Measurements from ENCODE around the gene TBC1D22A.

The TBC1D22A gene

DNA sequence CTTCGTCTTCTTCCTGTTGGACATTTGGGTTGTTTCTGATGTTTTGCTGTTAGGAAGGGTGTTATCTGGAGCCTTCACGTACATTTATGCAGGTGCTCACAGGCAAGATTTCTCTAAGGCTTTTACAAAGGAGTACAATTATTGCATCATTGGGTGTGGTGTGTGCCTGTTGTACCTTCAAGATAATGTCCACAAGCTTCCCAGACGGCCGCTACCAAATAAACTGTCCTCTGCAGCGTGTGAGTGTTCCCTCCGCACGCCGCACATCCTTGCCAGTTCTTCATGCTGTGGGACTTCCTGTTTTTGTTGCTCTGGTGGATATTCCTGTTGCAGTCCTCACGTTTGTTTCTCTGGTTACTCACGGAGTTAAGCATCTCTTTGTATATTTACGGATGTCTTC is 133.3 kb downstream of the TBC1D22A start:
- TF ChIP-seq, protein P1, sequence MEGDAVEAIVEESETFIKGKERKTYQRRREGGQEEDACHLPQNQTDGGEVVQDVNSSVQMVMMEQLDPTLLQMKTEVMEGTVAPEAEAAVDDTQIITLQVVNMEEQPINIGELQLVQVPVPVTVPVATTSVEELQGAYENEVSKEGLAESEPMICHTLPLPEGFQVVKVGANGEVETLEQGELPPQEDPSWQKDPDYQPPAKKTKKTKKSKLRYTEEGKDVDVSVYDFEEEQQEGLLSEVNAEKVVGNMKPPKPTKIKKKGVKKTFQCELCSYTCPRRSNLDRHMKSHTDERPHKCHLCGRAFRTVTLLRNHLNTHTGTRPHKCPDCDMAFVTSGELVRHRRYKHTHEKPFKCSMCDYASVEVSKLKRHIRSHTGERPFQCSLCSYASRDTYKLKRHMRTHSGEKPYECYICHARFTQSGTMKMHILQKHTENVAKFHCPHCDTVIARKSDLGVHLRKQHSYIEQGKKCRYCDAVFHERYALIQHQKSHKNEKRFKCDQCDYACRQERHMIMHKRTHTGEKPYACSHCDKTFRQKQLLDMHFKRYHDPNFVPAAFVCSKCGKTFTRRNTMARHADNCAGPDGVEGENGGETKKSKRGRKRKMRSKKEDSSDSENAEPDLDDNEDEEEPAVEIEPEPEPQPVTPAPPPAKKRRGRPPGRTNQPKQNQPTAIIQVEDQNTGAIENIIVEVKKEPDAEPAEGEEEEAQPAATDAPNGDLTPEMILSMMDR (IDR thresholded peaks at IDR 0.05; ENCODE audit: control insufficient read depth, extremely low read depth, insufficient read depth), result no peak
- no peak for DNase-seq (ENCODE audit: low read depth)
- H3K4me3 ChIP-seq (ENCODE audit: low read depth, low read length), result no peak overlapping the region

DNA sequence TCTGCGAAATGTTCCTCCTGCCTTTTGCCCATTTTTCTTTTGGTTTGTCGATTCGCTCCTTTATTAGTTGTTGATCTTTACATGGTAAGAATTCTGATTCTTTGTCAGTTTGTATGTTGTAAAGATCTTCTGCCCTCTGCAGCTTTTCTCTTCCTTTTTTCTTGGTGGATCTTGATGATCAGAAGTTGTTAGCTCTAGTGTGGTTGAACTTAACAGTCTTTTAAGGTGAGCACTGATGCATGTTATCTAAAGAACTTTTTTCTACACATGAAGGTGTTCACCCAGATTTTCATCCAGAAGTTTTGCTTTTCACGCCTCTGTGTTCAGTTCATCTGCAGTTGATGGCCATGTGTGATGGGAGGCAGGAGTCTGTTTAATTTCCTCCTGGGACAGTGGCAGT is 133.7 kb downstream of the TBC1D22A start:
- no peak overlapping the region for H3K4me3 ChIP-seq (ENCODE audit: low read depth, low read length)
- TF ChIP-seq, protein P1 (IDR thresholded peaks at IDR 0.05; ENCODE audit: control insufficient read depth, extremely low read depth, insufficient read depth), result no peak
- no peak for DNase-seq (ENCODE audit: low read depth)

DNA sequence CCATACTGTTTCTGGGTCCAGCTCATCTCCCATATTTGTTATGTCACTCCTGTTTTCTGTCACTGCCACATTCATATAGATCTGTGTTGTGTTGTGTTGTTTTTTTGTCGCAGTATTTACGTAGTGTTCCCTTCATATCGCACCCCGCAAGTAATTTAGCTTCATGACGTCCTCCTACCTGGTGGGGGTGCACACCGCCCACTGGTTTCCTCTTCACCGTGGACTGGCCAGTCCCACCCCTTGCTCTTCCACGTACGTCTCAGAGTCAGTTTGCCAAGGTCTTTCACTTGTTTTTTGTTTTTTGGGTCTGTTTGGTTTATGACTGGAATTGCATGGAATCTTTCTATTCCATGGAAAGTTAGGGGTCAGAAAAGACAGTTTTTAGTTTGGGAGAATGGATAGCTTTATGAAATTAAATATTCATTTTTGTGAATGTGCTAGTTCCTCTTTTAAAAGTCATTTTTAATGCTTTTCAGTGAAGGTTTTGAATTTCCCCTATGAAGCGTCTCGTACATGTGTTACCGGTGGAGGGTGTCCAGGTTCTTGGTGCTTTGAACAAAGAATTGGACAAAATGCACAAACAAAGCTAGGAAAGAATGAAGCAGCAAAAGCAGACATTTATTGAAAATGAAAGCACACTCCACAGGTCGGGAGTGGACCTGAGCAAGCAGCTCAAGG is 134.3 kb downstream of the TBC1D22A start:
- no peak for DNase-seq (ENCODE audit: low read depth)
- no peak overlapping the region for H3K4me3 ChIP-seq (ENCODE audit: low read depth, low read length)
- TF ChIP-seq, protein P1 (IDR thresholded peaks at IDR 0.05; ENCODE audit: control insufficient read depth, extremely low read depth, insufficient read depth), result no peak

- TF ChIP-seq, protein P1 (IDR thresholded peaks at IDR 0.05; ENCODE audit: control insufficient read depth, extremely low read depth, insufficient read depth), result no peak
- DNase-seq (ENCODE audit: low read depth), result no peak
- H3K4me3 ChIP-seq (ENCODE audit: low read depth, low read length), result no peak overlapping the region
These were observed 134.8 kb downstream of the TBC1D22A start for GRCh38 chr22:46897246-46897623.

DNA sequence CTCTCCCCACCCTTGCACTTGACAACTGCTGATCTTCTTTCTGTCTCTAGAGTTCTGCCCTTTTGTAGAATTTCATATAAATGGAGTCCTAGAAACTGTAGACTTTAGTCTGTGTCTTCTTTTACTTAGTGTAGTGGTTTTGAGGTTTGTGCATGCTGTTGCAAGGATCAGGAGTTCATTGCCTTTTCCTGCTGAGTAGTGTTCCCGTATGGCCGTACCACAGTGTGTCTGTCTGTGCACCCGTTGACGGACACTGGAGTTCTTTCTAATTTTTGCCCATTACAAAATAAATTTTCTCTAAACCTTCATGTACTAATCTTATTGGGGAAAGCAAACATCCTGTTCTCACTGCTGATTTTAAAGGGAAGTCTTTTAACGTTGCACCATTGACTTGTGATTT is 138.1 kb downstream of the TBC1D22A start:
- TF ChIP-seq, protein P1 (IDR thresholded peaks at IDR 0.05; ENCODE audit: control insufficient read depth, extremely low read depth, insufficient read depth), result no peak
- no peak overlapping the region for H3K4me3 ChIP-seq (ENCODE audit: low read depth, low read length)
- DNase-seq (ENCODE audit: low read depth), result no peak

DNA sequence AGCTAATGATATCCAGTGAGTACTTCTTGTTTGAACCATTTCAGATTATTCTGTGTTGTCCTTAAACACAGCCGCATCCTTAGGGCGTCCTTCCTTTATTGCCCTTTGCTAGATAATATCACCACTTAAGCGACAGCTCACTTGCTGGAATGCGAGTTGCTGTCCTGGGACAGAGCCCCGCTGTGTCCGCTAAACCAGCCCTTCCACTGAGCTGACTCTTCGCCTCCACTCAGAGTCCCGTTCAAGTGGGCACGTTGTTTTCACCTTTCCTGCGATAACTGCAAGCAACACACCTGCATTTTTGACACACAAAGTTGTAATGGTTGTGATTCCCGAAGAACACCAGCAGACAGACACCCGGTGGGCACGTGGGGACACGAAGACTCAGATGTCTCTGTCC is 140.0 kb downstream of the TBC1D22A start:
- DNase-seq (ENCODE audit: low read depth), result no peak
- TF ChIP-seq, protein P1 (IDR thresholded peaks at IDR 0.05; ENCODE audit: control insufficient read depth, extremely low read depth, insufficient read depth), result no peak
- no peak overlapping the region for H3K4me3 ChIP-seq (ENCODE audit: low read depth, low read length)
